Suprapubic skin (tissue), 3 donors: ENCODE measurements around the gene RAB27B.

Experiments
- CTCF ChIP-seq, 2 donors: fragments of 200-600 bp in 1 of 2; fragments of 450-650 bp in 1 of 2; sonication (generic) in 1 of 2; IDR thresholded peaks; one replicate each; pipeline ENCODE4 v1.5.1; 2016 to 2019; ENCODE audit warnings: antibody characterized with exemption in 2 of 2, mild to moderate bottlenecking in 1 of 2, moderate library complexity in 1 of 2
- EP300 ChIP-seq: sonication (generic); formaldehyde crosslinking; IDR thresholded peaks from one replicate; pipeline ENCODE4 v1.6.1; 2017; ENCODE audit warnings: antibody characterized with exemption

- TF ChIP-seq CTCF (IDR thresholded peaks at IDR 0.05) (no peak), EP300 (no peak)
These were observed 71.2 kb downstream of the RAB27B start for GRCh38 chr18:54899500-54899899.
